KMS-11 (cell line): ENCODE results near the gene ZNF75A.

ENCODE experiments used
- H2AFZ ChIP-seq: fragments of 200-600 bp; sonication (generic); 2 replicates; pipeline ENCODE4 v1.6.1; 2016; ENCODE audit warnings: antibody characterized with exemption, mixed run types, low read depth
- H3K27ac ChIP-seq: fragments of 200-600 bp; sonication (generic); 2 replicates; pipeline ENCODE4 v1.6.1; 2016; ENCODE audit warnings: mild to moderate bottlenecking, mixed run types
- H3K27me3 ChIP-seq: fragments of 200-600 bp; sonication (generic); 2 replicates; pipeline ENCODE4 v1.6.1; 2017; ENCODE audit warnings: mild to moderate bottlenecking, low read depth, mixed run types, moderate library complexity; ENCODE audit not compliant: insufficient read depth
- H3K36me3 ChIP-seq: fragments of 200-600 bp; sonication (generic); 2 replicates; pipeline ENCODE4 v1.6.1; 2017; ENCODE audit warnings: mild to moderate bottlenecking, mixed run types; ENCODE audit not compliant: insufficient read depth
- H3K4me1 ChIP-seq: fragments of 200-600 bp; sonication (generic); 2 replicates; pipeline ENCODE4 v1.6.1; 2016; ENCODE audit warnings: mild to moderate bottlenecking, low read depth, mixed run types; ENCODE audit not compliant: poor library complexity, severe bottlenecking
- H3K4me2 ChIP-seq: fragments of 200-600 bp; sonication (generic); 2 replicates; pipeline ENCODE4 v1.7.0; 2016; ENCODE audit warnings: mild to moderate bottlenecking, mixed run types
- H3K4me3 ChIP-seq: fragments of 200-600 bp; sonication (generic); IDR thresholded peaks from 2 replicates; pipeline ENCODE4 v1.6.1; 2017; ENCODE audit warnings: low read depth, low read length, mixed read lengths; ENCODE audit not compliant: insufficient read depth
- H3K79me2 ChIP-seq: fragments of 200-600 bp; sonication (generic); 2 replicates; pipeline ENCODE4 v1.6.1; 2016; ENCODE audit warnings: low read depth, mixed run types; ENCODE audit not compliant: insufficient read depth
- H3K9ac ChIP-seq: fragments of 200-600 bp; sonication (generic); 2 replicates; pipeline ENCODE4 v1.6.1; 2016; ENCODE audit warnings: mild to moderate bottlenecking, mixed run types
- H4K20me1 ChIP-seq: fragments of 200-600 bp; sonication (generic); 2 replicates; pipeline ENCODE4 v1.6.1; 2016; ENCODE audit warnings: mild to moderate bottlenecking, mixed run types; ENCODE audit not compliant: insufficient read depth
- TF ChIP-seq, protein P1 (sequence below): fragments of 200-600 bp; sonication (generic); conservative IDR thresholded peaks from 2 replicates; pipeline ENCODE4 v1.6.1; 2017; ENCODE audit warnings: low read depth, mild to moderate bottlenecking, antibody characterized with exemption, low read length, moderate library complexity, mixed read lengths

Gene ZNF75A

DNA sequence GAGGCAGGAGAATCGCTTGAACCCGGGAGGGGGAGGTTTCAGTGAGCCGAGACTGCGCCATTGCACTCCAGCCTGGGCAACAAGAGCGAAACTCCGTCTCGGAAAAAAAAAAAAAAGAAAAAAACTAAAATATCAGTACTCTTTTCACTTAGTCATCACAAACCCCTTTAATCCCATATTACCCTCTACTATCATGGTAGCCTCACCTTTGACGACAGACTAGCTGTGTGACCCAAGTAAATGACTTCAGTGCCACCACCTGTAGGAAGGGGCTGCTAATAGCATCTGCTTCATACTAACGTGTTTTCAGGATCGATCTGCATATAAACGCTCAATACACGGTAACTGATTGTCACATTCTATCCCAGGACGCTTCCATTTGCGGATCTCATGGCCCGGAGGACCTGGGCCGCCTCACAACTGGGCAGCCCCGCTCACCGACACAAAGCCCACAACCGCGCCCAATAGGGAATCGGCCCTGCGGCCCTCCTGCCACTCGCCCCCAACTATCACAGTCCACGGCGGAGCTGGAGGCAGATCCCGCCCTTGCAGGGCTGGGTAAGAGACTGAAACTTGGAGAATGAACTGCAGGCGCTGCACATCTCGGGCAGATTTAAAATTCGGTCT lies 23.1 kb upstream of the ZNF75A start:
- H3K9ac ChIP-seq, result peak overlapping the region; percentile 88
- H3K4me1 ChIP-seq, result peaks cover 25% of the 10 kb centered on the region
- H3K4me2 ChIP-seq, result peak overlapping the region; percentile 52
- H3K4me3 ChIP-seq, result no peak overlapping the region
- H3K79me2 ChIP-seq, result peaks cover 34% of the 10 kb centered on the region
- no peaks in the 10 kb centered on the region for H4K20me1 ChIP-seq
- no peaks in the 10 kb centered on the region for H3K27me3 ChIP-seq
- peak overlapping the region; percentile 91 for H3K27ac ChIP-seq
- peak overlapping the region; percentile 65 for H2AFZ ChIP-seq
- H3K36me3 ChIP-seq, result peaks cover 14% of the 10 kb centered on the region; the same call in 1 of the 2 replicates
- TF ChIP-seq, protein P1, sequence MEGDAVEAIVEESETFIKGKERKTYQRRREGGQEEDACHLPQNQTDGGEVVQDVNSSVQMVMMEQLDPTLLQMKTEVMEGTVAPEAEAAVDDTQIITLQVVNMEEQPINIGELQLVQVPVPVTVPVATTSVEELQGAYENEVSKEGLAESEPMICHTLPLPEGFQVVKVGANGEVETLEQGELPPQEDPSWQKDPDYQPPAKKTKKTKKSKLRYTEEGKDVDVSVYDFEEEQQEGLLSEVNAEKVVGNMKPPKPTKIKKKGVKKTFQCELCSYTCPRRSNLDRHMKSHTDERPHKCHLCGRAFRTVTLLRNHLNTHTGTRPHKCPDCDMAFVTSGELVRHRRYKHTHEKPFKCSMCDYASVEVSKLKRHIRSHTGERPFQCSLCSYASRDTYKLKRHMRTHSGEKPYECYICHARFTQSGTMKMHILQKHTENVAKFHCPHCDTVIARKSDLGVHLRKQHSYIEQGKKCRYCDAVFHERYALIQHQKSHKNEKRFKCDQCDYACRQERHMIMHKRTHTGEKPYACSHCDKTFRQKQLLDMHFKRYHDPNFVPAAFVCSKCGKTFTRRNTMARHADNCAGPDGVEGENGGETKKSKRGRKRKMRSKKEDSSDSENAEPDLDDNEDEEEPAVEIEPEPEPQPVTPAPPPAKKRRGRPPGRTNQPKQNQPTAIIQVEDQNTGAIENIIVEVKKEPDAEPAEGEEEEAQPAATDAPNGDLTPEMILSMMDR, result 0 out of 2 replicates have a peak, but pooled peaks have one; percentile 32

GRCh38 chr16:3282730-3283542 lies 22.4 kb upstream of the ZNF75A start, which contains the start of gene ZNF263:
TSS of gene ZNF263 (plus strand) at chr16:3283491. CDS start at chr16:3283819, 328 bp downstream.
- Histone ChIP-seq H4K20me1 (no peaks in the 10 kb centered on the region), H2AFZ (peak within 1 kb of the TSS; percentile 65), H3K27me3 (no peaks in the 10 kb centered on the region), H3K4me3 (no peak within 1 kb of the TSS), H3K4me2 (peak within 1 kb of the TSS; percentile 83), H3K79me2 (peaks cover 34% of the 10 kb centered on the region), H3K27ac (peak within 1 kb of the TSS; percentile 91), H3K4me1 (peaks cover 25% of the 10 kb centered on the region), H3K36me3 (peaks cover 17% of the 10 kb centered on the region; the same call in 1 of the 2 replicates), H3K9ac (peak within 1 kb of the TSS; percentile 88)
- TF ChIP-seq, protein P1, result no peak

GRCh38 chr16:3283543-3284447 lies 21.5 kb upstream of the ZNF75A start:
- peak overlapping the region; percentile 88 for H3K9ac ChIP-seq
- H2AFZ ChIP-seq, result peak overlapping the region; percentile 65
- H3K4me3 ChIP-seq, result no peak overlapping the region
- TF ChIP-seq, protein P1, result no peak
- H4K20me1 ChIP-seq, result no peaks in the 10 kb centered on the region
- H3K4me1 ChIP-seq, result peaks cover 25% of the 10 kb centered on the region
- H3K4me2 ChIP-seq, result peak overlapping the region; percentile 83
- H3K27ac ChIP-seq, result peak overlapping the region; percentile 91
- H3K36me3 ChIP-seq, result peaks cover 21% of the 10 kb centered on the region; the same call in 1 of the 2 replicates
- H3K79me2 ChIP-seq, result peaks cover 40% of the 10 kb centered on the region
- H3K27me3 ChIP-seq, result no peaks in the 10 kb centered on the region

DNA sequence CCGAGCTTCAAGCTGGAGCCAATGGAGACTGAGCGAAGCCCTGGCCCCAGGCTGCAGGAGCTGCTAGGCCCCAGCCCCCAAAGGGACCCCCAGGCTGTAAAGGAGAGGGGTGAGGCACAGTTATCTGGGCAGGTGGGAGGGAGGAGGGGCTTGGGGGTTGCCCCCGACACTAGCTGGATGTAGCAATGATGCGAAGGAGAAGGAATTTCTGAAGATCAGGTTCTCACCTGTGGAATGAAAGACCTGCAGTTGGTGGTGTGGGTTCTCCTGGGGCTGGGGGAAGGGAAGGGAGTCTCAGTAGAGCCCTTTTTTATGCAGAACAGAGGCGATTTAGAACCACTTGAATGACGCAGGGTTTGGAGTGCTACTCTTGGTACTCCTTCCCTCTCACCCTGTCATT lies 20.2 kb upstream of the ZNF75A start:
- H3K4me1 ChIP-seq, result peaks cover 25% of the 10 kb centered on the region
- H2AFZ ChIP-seq, result no peak overlapping the region
- no peak overlapping the region for H3K9ac ChIP-seq
- TF ChIP-seq, protein P1, result no peak
- peaks cover 29% of the 10 kb centered on the region for H3K36me3 ChIP-seq
- H3K27ac ChIP-seq, result no peak overlapping the region
- H3K4me3 ChIP-seq, result no peak overlapping the region
- H4K20me1 ChIP-seq, result no peaks in the 10 kb centered on the region
- peaks cover 53% of the 10 kb centered on the region for H3K79me2 ChIP-seq
- H3K4me2 ChIP-seq, result peak overlapping the region; percentile 83
- no peaks in the 10 kb centered on the region for H3K27me3 ChIP-seq
